NCI-H510A (cell line): Measurements from ENCODE around the gene PTGES3L.
"Not testable (repeated sequence)": the region's sequence is repeated elsewhere in the genome, so short reads cannot be mapped to it uniquely, and the experiment has no call there.

Experiments used
- DNase-seq: peaks from one replicate; lab custom pipeline; 2025; lab: John Stamatoyannopoulos, UW

The PTGES3L gene

GRCh38 chr17:42919522-42920077, 60.3 kb downstream of the PTGES3L start:
- not testable (repeated sequence) for DNase-seq

- peak; percentile 19 for DNase-seq
These were observed 60.9 kb downstream of the PTGES3L start for GRCh38 chr17:42918902-42919521.
